ENCODE data around the gene RRBP1.

- TF ChIP-seq CTCF (IDR thresholded peaks at IDR 0.05) (no peak), POLR2A (IDR thresholded peaks at IDR 0.05) (no peak), POLR2AphosphoS5 (IDR thresholded peaks at IDR 0.05; ENCODE audit: insufficient read depth in 1 of 2, low read depth in 1 of 2) (no peak)
Measured at GRCh38 chr20:17640875-17641378, 41.1 kb downstream of the RRBP1 start.

Data from vagina (tissue), 2 donors.